PC-9 (cell line): Measurements from ENCODE around the gene COL4A2.

Experiments
- CTCF ChIP-seq: fragments of 200-600 bp; sonication (generic); conservative IDR thresholded peaks from 2 replicates; pipeline ENCODE4 v1.6.1; 2017; ENCODE audit warnings: mixed run types, antibody characterized with exemption, mild to moderate bottlenecking, moderate library complexity
- EZH2 ChIP-seq: fragments of 200-600 bp; sonication (generic); IDR thresholded peaks from 2 replicates; pipeline ENCODE4 v1.8.0; 2017; ENCODE audit warnings: antibody characterized with exemption, low read depth

DNA sequence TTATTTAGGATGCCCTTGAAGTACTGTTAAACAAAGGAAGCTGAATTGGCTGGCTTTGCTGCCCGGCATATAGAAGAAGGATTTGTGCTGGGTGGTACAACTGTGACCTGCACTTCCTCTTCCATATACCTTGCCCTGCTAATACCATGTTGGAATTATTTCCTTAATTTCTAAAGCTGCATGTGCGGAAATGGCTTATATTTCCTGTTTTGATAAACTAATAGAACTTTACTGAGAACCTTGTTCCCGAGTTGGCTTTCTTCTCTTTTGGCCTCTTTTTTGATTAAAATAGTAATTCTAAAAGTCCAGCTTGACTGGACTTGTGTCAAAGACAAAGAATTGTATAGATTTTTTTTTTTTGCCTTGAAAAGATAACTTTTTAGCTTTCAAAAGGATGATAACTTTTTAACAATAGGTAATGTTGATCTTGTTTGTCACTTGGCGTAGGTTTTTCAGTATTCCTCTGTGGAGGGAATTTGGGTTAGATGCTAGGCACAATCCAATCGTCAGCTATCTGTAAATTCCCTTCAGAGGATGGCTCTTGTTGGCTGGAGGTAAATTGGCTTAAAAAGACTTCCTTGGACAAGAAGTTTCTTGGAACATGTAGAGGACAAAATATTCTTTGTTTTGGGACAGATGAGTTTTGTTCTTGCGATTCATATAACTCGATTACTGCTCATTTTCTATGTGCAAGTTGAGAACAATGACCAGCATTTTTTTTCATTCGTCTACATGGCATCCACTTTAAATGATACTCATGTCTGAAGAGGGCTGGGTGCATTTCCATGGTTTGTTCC lies 41.4 kb downstream of the COL4A2 start:
- no peak for TF ChIP-seq CTCF
- no peak for TF ChIP-seq EZH2
